Nephron (organoid): ENCODE results near the gene LMBRD1.

ENCODE experiments used
- H3K27ac Mint-ChIP-seq, 3 experiments: 2 replicates each; pipeline ENCODE4 v1.8.0; 2020; ENCODE audit warnings: mixed read lengths in 3 of 3, mild to moderate bottlenecking in 2 of 3, moderate library complexity in 1 of 3
- H3K27me3 Mint-ChIP-seq: 2 replicates; pipeline ENCODE4 v1.8.0; 2021; ENCODE audit warnings: low read depth, mild to moderate bottlenecking, moderate library complexity, mixed read lengths
- H3K36me3 Mint-ChIP-seq: 2 replicates; pipeline ENCODE4 v1.8.0; 2020; ENCODE audit warnings: low read depth, mixed read lengths
- H3K4me1 Mint-ChIP-seq: 2 replicates; pipeline ENCODE4 v1.8.0; 2020; ENCODE audit warnings: mixed read lengths
- H3K4me3 Mint-ChIP-seq, 3 experiments: 2 replicates each; pipeline ENCODE4 v1.8.0; 2020; ENCODE audit warnings: mild to moderate bottlenecking in 3 of 3, mixed read lengths in 3 of 3, moderate library complexity in 2 of 3
- H3K9me3 Mint-ChIP-seq: 2 replicates; pipeline ENCODE4 v1.8.0; 2020; ENCODE audit warnings: mixed read lengths
- CTCF ChIP-seq, 3 experiments: fragments of 200-600 bp; sonication (generic); IDR thresholded peaks; one replicate each; pipeline ENCODE4 v1.5.0; 2021; ENCODE audit warnings: antibody characterized with exemption in 3 of 3; ENCODE audit not compliant: unreplicated experiment in 3 of 3

The LMBRD1 gene

GRCh38 chr6:69704916-69705315, 91.9 kb downstream of the LMBRD1 start:
- no peaks in the 10 kb centered on the region for H3K9me3 Mint-ChIP-seq
- no peak for TF ChIP-seq CTCF (IDR thresholded peaks at IDR 0.05; ENCODE audit: unreplicated experiment in 3 of 3)
- H3K27ac Mint-ChIP-seq, result no peak overlapping the region
- H3K4me1 Mint-ChIP-seq, result no peaks in the 10 kb centered on the region
- peaks cover 18% of the 10 kb centered on the region for H3K36me3 Mint-ChIP-seq
- H3K27me3 Mint-ChIP-seq, result no peaks in the 10 kb centered on the region
- no peak overlapping the region for H3K4me3 Mint-ChIP-seq

GRCh38 chr6:69699655-69700054, 97.2 kb downstream of the LMBRD1 start:
- Mint-ChIP-seq H3K4me1 (no peaks in the 10 kb centered on the region), H3K9me3 (no peaks in the 10 kb centered on the region), H3K4me3 (no peak overlapping the region), H3K36me3 (peaks cover 13% of the 10 kb centered on the region), H3K27ac (no peak overlapping the region), H3K27me3 (no peaks in the 10 kb centered on the region)
- no peak for TF ChIP-seq CTCF (IDR thresholded peaks at IDR 0.05; ENCODE audit: unreplicated experiment in 3 of 3)

- Mint-ChIP-seq H3K27me3 (no peaks in the 10 kb centered on the region), H3K27ac (no peak overlapping the region)
These were observed 100.5 kb downstream of the LMBRD1 start for GRCh38 chr6:69696273-69696672.

GRCh38 chr6:69693762-69694161, 103.0 kb downstream of the LMBRD1 start:
- Mint-ChIP-seq H3K4me1 (no peaks in the 10 kb centered on the region), H3K4me3 (no peak overlapping the region), H3K27me3 (no peaks in the 10 kb centered on the region), H3K36me3 (peaks cover 13% of the 10 kb centered on the region), H3K27ac (no peak overlapping the region), H3K9me3 (no peaks in the 10 kb centered on the region)
- TF ChIP-seq CTCF (IDR thresholded peaks at IDR 0.05; ENCODE audit: unreplicated experiment in 3 of 3), result no peak

More at GRCh38 chr6:69696273-69696672, 100.5 kb downstream of the LMBRD1 start:
- H3K4me3 Mint-ChIP-seq, result no peak overlapping the region
- peaks cover 13% of the 10 kb centered on the region for H3K36me3 Mint-ChIP-seq
- H3K4me1 Mint-ChIP-seq, result no peaks in the 10 kb centered on the region
- TF ChIP-seq CTCF (IDR thresholded peaks at IDR 0.05; ENCODE audit: unreplicated experiment in 3 of 3), result no peak
- H3K9me3 Mint-ChIP-seq, result no peaks in the 10 kb centered on the region

- no peak overlapping the region for H3K27ac Mint-ChIP-seq
- H3K4me3 Mint-ChIP-seq, result no peak overlapping the region
- no peak for TF ChIP-seq CTCF (IDR thresholded peaks at IDR 0.05; ENCODE audit: unreplicated experiment in 3 of 3)
- H3K36me3 Mint-ChIP-seq, result peaks cover 4% of the 10 kb centered on the region
- no peaks in the 10 kb centered on the region for H3K9me3 Mint-ChIP-seq
- no peaks in the 10 kb centered on the region for H3K27me3 Mint-ChIP-seq
- H3K4me1 Mint-ChIP-seq, result no peaks in the 10 kb centered on the region
These were observed 105.8 kb downstream of the LMBRD1 start for GRCh38 chr6:69690986-69691385.

- H3K9me3 Mint-ChIP-seq, result no peaks in the 10 kb centered on the region
- no peaks in the 10 kb centered on the region for H3K4me1 Mint-ChIP-seq
- TF ChIP-seq CTCF (IDR thresholded peaks at IDR 0.05; ENCODE audit: unreplicated experiment in 3 of 3), result no peak
- H3K36me3 Mint-ChIP-seq, result peaks cover 19% of the 10 kb centered on the region
- no peak overlapping the region for H3K27ac Mint-ChIP-seq
- H3K4me3 Mint-ChIP-seq, result no peak overlapping the region
- H3K27me3 Mint-ChIP-seq, result no peaks in the 10 kb centered on the region
These were observed 116.5 kb downstream of the LMBRD1 start for GRCh38 chr6:69680302-69680701.
